Esophagus squamous epithelium (tissue), 5 donors: ENCODE measurements around the gene CLEC20A. TPM values are rescaled to one million over a fixed set of nuclear protein-coding genes. Genes with fewer than 3 reads are reported as not detected.
"Not testable (repeated sequence)": the region's sequence is repeated elsewhere in the genome, so short reads cannot be mapped to it uniquely, and the experiment has no call there.

Source experiments
- DNase-seq: peaks from one replicate; lab custom pipeline; 2025; lab: John Stamatoyannopoulos, UW
- H3K27ac ChIP-seq, 4 donors: fragments of 200-600 bp; sonication (generic); one replicate each; pipeline ENCODE4 v1.5.1; 2016 to 2019; ENCODE audit warnings: mild to moderate bottlenecking in 1 of 4
- H3K27me3 ChIP-seq, 4 donors: fragments of 200-600 bp; sonication (generic); 1 replicate in 3 of 4; 2 replicates in 1 of 4; pipeline versions ENCODE4 v1.5.1 to v1.6.0; 2017 to 2021; ENCODE audit warnings: antibody characterized with exemption in 1 of 4
- H3K36me3 ChIP-seq, 3 donors: fragments of 200-600 bp; sonication (generic); one replicate each; pipeline ENCODE4 v1.5.1; 2016 to 2019
- H3K4me1 ChIP-seq, 3 donors: fragments of 200-600 bp; sonication (generic); one replicate each; pipeline ENCODE4 v1.5.1; 2017 to 2019
- H3K4me3 ChIP-seq, 4 donors: fragments of 200-600 bp; sonication (generic); 1 replicate in 3 of 4; 2 replicates in 1 of 4; pipeline ENCODE4 v1.5.1; 2016 to 2019; ENCODE audit warnings: mild to moderate bottlenecking in 2 of 4, moderate library complexity in 1 of 4
- H3K9me3 ChIP-seq, 3 donors: fragments of 200-600 bp; sonication (generic); one replicate each; pipeline ENCODE4 v1.5.1; 2016 to 2019
- POLR2A ChIP-seq, 4 donors: fragments of 450-650 bp; IDR thresholded peaks; one replicate each; pipeline ENCODE4 v1.6.1; 2017; ENCODE audit warnings: antibody characterized with exemption in 4 of 4, mild to moderate bottlenecking in 4 of 4, moderate library complexity in 3 of 4
- WGBS, 2 donors: methylation state at CpG; one replicate each; pipeline ENCODE4 v1.1.5; 2018; 5-methylcytosine and 5-hydroxymethylcytosine counted together
- intact Hi-C: fragments of 100-400 bp; cut with DNase I; formaldehyde crosslinking; loops from one replicate; pipeline ENCODE4 v1.15.0; 2022
- total RNA-seq, 4 donors: library from RNA; depleted of rRNA; stranded (reverse); fragments of >200 nt; gene quantifications; one replicate each; pipeline ENCODE4 v1.1.0, GENCODE V29; 2016
- TF ChIP-seq, protein P1 (sequence below), 6 experiments: fragments of 450-650 bp in 4 of 6; fragments of 200-600 bp in 2 of 6; sonication (generic) in 2 of 6; IDR thresholded peaks; one replicate each; pipeline ENCODE4 v1.5.1; 2016 to 2019; ENCODE audit warnings: antibody characterized with exemption in 6 of 6, mild to moderate bottlenecking in 4 of 6, moderate library complexity in 4 of 6
- donor health status: DM: yes; HTN: yes; CAD: no.

CLEC20A gene
- total RNA-seq, 4 donors from 2014 or later: not detected

- intact Hi-C loops: loop anchor here (10.0 kb wide), 1 partner anchor 201 kb away; no protein-coding TSS in a partner anchor
- no peak overlapping the region for H3K27ac ChIP-seq
Observed at GRCh38 chr1:178506177-178506576, 9.4 kb upstream of the CLEC20A start.

GRCh38 chr1:178504286-178504685 lies 7.5 kb upstream of the CLEC20A start:
- TF ChIP-seq POLR2A (IDR thresholded peaks at IDR 0.05): no peak
- TF ChIP-seq, protein P1, sequence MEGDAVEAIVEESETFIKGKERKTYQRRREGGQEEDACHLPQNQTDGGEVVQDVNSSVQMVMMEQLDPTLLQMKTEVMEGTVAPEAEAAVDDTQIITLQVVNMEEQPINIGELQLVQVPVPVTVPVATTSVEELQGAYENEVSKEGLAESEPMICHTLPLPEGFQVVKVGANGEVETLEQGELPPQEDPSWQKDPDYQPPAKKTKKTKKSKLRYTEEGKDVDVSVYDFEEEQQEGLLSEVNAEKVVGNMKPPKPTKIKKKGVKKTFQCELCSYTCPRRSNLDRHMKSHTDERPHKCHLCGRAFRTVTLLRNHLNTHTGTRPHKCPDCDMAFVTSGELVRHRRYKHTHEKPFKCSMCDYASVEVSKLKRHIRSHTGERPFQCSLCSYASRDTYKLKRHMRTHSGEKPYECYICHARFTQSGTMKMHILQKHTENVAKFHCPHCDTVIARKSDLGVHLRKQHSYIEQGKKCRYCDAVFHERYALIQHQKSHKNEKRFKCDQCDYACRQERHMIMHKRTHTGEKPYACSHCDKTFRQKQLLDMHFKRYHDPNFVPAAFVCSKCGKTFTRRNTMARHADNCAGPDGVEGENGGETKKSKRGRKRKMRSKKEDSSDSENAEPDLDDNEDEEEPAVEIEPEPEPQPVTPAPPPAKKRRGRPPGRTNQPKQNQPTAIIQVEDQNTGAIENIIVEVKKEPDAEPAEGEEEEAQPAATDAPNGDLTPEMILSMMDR (IDR thresholded peaks at IDR 0.05): no peak
- Histone ChIP-seq H3K4me1 (peaks cover 0 to 10% (median 8%) of the 10 kb centered on the region in 3 donors), H3K27ac (no peak overlapping the region), H3K4me3 (no peak overlapping the region), H3K9me3 (no peaks in the 10 kb centered on the region), H3K27me3 (no peaks in the 10 kb centered on the region), H3K36me3 (no peaks in the 10 kb centered on the region)
- DNase-seq: no peak
- 76 to 87% methylated on average over 4 of the region's 4 CpGs for WGBS, 2 donors
- intact Hi-C loops: loop anchor here (10.0 kb wide), 1 partner anchor 199 kb away; no protein-coding TSS in a partner anchor

More at GRCh38 chr1:178506177-178506576, 9.4 kb upstream of the CLEC20A start:
- Histone ChIP-seq H3K36me3 (no peaks in the 10 kb centered on the region), H3K4me3 (no peak overlapping the region), H3K9me3 (no peaks in the 10 kb centered on the region), H3K27me3 (no peaks in the 10 kb centered on the region), H3K4me1 (peaks cover 0 to 10% (median 8%) of the 10 kb centered on the region in 3 donors)
- TF ChIP-seq, protein P1 (IDR thresholded peaks at IDR 0.05): no peak
- TF ChIP-seq POLR2A (IDR thresholded peaks at IDR 0.05): no peak
- 40 to 62% methylated on average over 5 of the region's 6 CpGs for WGBS, 2 donors
- DNase-seq: no peak

DNA sequence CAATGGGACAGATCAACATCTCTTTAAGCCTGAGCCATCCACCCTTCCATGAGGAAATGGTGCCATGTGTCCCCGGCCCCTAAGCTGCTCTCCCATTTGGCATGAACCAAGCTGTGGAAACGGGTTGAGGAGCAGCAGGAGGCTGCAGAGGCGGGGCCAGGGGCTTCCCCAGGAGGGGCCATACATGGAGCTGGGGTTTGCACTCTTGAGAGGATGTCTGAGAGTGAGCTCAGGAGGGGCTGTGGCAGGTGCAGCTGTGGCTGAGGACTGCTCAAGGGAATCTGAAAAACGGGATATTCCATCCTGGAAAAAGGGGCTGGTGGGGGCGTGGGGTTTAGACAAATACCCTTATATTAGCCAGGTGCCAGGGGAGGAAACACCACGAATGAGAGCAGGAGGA lies 7.1 kb upstream of the CLEC20A start:
- TF ChIP-seq POLR2A (IDR thresholded peaks at IDR 0.05): no peak
- TF ChIP-seq, protein P1 (IDR thresholded peaks at IDR 0.05): no peak
- Histone ChIP-seq H3K36me3 (no peaks in the 10 kb centered on the region), H3K9me3 (no peaks in the 10 kb centered on the region), H3K4me3 (no peak overlapping the region), H3K27me3 (no peaks in the 10 kb centered on the region), H3K27ac (no peak overlapping the region), H3K4me1 (peaks cover 0 to 10% (median 8%) of the 10 kb centered on the region in 3 donors)
- intact Hi-C loops: loop anchor here (10.0 kb wide), 1 partner anchor 199 kb away; no protein-coding TSS in a partner anchor
- WGBS, 2 donors: 60 to 74% methylated on average over 5 to 6 of the region's 6 CpGs
- no peak for DNase-seq

- not testable (repeated sequence) for H3K36me3 ChIP-seq, H3K27me3 ChIP-seq, H3K9me3 ChIP-seq, DNase-seq, H3K4me3 ChIP-seq, H3K27ac ChIP-seq
- WGBS, 2 donors: 85 to 98% methylated on average over 11 to 13 of the region's 14 CpGs
- peaks cover 0 to 10% (median 8%) of the 10 kb centered on the region in 3 donors for H3K4me1 ChIP-seq
- intact Hi-C loops: loop anchor here (10.0 kb wide), 1 partner anchor 199 kb away; no protein-coding TSS in a partner anchor
Observed at GRCh38 chr1:178503316-178503715, 6.6 kb upstream of the CLEC20A start.

DNA sequence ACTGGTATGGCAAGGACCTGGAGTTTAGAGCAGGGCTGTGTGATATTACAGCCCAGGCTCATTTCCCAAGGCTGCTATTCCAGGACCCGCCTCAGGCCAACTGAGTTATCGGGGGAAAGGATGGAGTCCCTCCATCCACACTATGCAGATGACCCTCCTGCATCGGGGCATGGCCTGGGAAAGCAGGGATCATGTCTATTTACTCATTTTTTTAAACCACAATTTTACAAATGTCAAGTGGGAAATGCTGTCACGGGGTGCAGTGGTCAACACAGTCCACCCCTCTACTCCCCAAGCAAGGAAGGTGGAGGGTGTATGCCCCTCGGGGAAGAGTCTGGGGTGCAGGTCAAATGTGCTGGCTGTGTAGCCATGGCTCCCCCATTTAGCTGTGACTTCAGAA lies 6.1 kb upstream of the CLEC20A start:
- WGBS, 2 donors: 82 to 94% methylated on average over 5 of the region's 5 CpGs
- Histone ChIP-seq H3K27me3 (no peaks in the 10 kb centered on the region), H3K4me3 (no peak overlapping the region), H3K27ac (no peak overlapping the region), H3K4me1 (peaks cover 0 to 10% (median 8%) of the 10 kb centered on the region in 3 donors), H3K9me3 (no peaks in the 10 kb centered on the region), H3K36me3 (no peaks in the 10 kb centered on the region)
- TF ChIP-seq, protein P1 (IDR thresholded peaks at IDR 0.05): no peak
- TF ChIP-seq POLR2A (IDR thresholded peaks at IDR 0.05): no peak
- intact Hi-C loops: loop anchor here (10.0 kb wide), 1 partner anchor 198 kb away; no protein-coding TSS in a partner anchor
- DNase-seq: no peak
